SU-DHL-6 (cell line): ENCODE data around the gene HSPA2.

Experiments used
- EZH2phosphoT487 ChIP-seq: fragments of 200-600 bp; sonication (generic), shearing (Covaris generic); conservative IDR thresholded peaks from 2 replicates; pipeline ENCODE4 v1.6.1; 2018; ENCODE audit warnings: mild to moderate bottlenecking, antibody characterized with exemption, low read length, moderate library complexity, mixed read lengths
- TF ChIP-seq, protein P1 (sequence below): fragments of 200-600 bp; sonication (generic); IDR thresholded peaks from one replicate; pipeline ENCODE4 v1.5.1; 2017; ENCODE audit warnings: antibody characterized with exemption, mild to moderate bottlenecking, low read length, moderate library complexity; ENCODE audit not compliant: insufficient read depth, poor library complexity, severe bottlenecking

GRCh38 chr14:64502887-64503433, 37.6 kb upstream of the HSPA2 start:
- TF ChIP-seq, protein P1, sequence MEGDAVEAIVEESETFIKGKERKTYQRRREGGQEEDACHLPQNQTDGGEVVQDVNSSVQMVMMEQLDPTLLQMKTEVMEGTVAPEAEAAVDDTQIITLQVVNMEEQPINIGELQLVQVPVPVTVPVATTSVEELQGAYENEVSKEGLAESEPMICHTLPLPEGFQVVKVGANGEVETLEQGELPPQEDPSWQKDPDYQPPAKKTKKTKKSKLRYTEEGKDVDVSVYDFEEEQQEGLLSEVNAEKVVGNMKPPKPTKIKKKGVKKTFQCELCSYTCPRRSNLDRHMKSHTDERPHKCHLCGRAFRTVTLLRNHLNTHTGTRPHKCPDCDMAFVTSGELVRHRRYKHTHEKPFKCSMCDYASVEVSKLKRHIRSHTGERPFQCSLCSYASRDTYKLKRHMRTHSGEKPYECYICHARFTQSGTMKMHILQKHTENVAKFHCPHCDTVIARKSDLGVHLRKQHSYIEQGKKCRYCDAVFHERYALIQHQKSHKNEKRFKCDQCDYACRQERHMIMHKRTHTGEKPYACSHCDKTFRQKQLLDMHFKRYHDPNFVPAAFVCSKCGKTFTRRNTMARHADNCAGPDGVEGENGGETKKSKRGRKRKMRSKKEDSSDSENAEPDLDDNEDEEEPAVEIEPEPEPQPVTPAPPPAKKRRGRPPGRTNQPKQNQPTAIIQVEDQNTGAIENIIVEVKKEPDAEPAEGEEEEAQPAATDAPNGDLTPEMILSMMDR, result no peak
- TF ChIP-seq EZH2phosphoT487, result no peak
